Activated naive CD4-positive, alpha-beta T cell treated with Interleukin-2 at 50 U/mL for 16 hours (primary cell): Measurements from ENCODE around the gene MAD1L1.
"Not testable (repeated sequence)": the region's sequence is repeated elsewhere in the genome, so short reads cannot be mapped to it uniquely, and the experiment has no call there.

Experiments
- DNase-seq: peaks from one replicate; pipeline ENCODE4 v3.0.0-alpha.2; 2020

MAD1L1 gene

GRCh38 chr7:2007551-2007950 is 225.2 kb downstream of the MAD1L1 start:
- no peak for DNase-seq

GRCh38 chr7:2006921-2007381 is 225.8 kb downstream of the MAD1L1 start:
- no peak for DNase-seq

- no peak for DNase-seq
Observed at GRCh38 chr7:2006231-2006771, 226.4 kb downstream of the MAD1L1 start.

- no peak for DNase-seq
Observed at GRCh38 chr7:2005786-2006185, 227.0 kb downstream of the MAD1L1 start.

GRCh38 chr7:2004841-2005725 is 227.7 kb downstream of the MAD1L1 start:
- DNase-seq: no peak

- DNase-seq: no peak
Observed at GRCh38 chr7:2003931-2004812, 228.6 kb downstream of the MAD1L1 start.

- no peak for DNase-seq
Observed at GRCh38 chr7:2003451-2003930, 229.3 kb downstream of the MAD1L1 start.

GRCh38 chr7:2002561-2003450 is 229.9 kb downstream of the MAD1L1 start:
- DNase-seq: no peak

- no peak for DNase-seq
Observed at GRCh38 chr7:2001601-2002442, 230.9 kb downstream of the MAD1L1 start.

GRCh38 chr7:2000746-2001321 is 231.9 kb downstream of the MAD1L1 start:
- DNase-seq: no peak

GRCh38 chr7:2000153-2000687 is 232.5 kb downstream of the MAD1L1 start:
- DNase-seq: no peak

- no peak for DNase-seq
Observed at GRCh38 chr7:1999278-1999984, 233.3 kb downstream of the MAD1L1 start.

- DNase-seq: no peak
Observed at GRCh38 chr7:1998146-1998545, 234.6 kb downstream of the MAD1L1 start.

- DNase-seq: no peak
Observed at GRCh38 chr7:1997537-1998076, 235.1 kb downstream of the MAD1L1 start.

GRCh38 chr7:1996816-1997215 is 235.9 kb downstream of the MAD1L1 start:
- no peak for DNase-seq

- not testable (repeated sequence) for DNase-seq
Observed at GRCh38 chr7:1995911-1996420, 236.8 kb downstream of the MAD1L1 start.

GRCh38 chr7:1995426-1995825 is 237.3 kb downstream of the MAD1L1 start:
- no peak for DNase-seq

GRCh38 chr7:1994931-1995330 is 237.8 kb downstream of the MAD1L1 start:
- DNase-seq: no peak
